Testis (tissue), 2 donors: ENCODE results near the gene REV3L.

Source experiments
- POLR2A ChIP-seq: fragments of 450-650 bp; IDR thresholded peaks from one replicate; pipeline ENCODE4 v1.6.1; 2017; ENCODE audit warnings: antibody characterized with exemption, mild to moderate bottlenecking, moderate library complexity
- TF ChIP-seq, protein P1 (sequence below), 3 experiments: fragments of 450-650 bp in 2 of 3; fragments of 200-600 bp in 1 of 3; sonication (generic) in 1 of 3; IDR thresholded peaks; one replicate each; pipeline ENCODE4 v1.5.1; 2016 to 2019; ENCODE audit warnings: antibody characterized with exemption in 3 of 3, mild to moderate bottlenecking in 2 of 3, moderate library complexity in 1 of 3

DNA sequence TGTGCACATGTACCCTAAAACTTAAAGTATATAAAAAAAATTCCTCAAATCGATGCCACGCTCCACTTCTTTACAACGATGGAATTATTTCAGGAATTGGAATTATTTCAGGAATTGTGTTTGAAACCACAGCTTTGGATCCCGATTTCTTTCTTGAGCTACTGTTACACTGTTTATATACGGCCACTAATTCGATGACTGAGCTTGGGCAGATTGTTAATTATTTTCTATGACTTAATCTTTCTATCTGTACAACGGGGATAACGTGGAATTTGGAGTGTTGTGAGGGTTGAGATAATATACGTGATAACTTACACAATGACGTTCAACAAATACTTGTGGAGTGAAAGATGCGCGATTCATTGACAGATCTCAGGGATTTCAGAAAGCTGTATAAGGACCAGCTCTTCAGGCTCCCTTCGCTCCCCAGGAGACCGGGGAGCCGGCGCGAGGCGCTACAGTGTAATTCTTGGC, 224.4 kb downstream of the REV3L start:
- TF ChIP-seq, protein P1, sequence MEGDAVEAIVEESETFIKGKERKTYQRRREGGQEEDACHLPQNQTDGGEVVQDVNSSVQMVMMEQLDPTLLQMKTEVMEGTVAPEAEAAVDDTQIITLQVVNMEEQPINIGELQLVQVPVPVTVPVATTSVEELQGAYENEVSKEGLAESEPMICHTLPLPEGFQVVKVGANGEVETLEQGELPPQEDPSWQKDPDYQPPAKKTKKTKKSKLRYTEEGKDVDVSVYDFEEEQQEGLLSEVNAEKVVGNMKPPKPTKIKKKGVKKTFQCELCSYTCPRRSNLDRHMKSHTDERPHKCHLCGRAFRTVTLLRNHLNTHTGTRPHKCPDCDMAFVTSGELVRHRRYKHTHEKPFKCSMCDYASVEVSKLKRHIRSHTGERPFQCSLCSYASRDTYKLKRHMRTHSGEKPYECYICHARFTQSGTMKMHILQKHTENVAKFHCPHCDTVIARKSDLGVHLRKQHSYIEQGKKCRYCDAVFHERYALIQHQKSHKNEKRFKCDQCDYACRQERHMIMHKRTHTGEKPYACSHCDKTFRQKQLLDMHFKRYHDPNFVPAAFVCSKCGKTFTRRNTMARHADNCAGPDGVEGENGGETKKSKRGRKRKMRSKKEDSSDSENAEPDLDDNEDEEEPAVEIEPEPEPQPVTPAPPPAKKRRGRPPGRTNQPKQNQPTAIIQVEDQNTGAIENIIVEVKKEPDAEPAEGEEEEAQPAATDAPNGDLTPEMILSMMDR (IDR thresholded peaks at IDR 0.05) = no peak
- TF ChIP-seq POLR2A = no peak
